Measurements from ENCODE around the gene SPSB2.

Gene SPSB2

GRCh38 chr12:6852651-6853354, 20.3 kb downstream of the SPSB2 start:
- CTCF ChIA-PET: interaction anchor here (0.8 to 6.8 kb wide), 10 partner anchors 8 to 100 kb away, joined by 3 to 85 read pairs (median 4); partner anchors contain the start of genes MLF2, SPSB2 and TPI1
- peak; percentile 78 to 92 (median 91) for DNase-seq
- Histone ChIP-seq H3K9me3 (ENCODE audit: control extremely low read depth in 1 of 5, control insufficient read depth in 4 of 5, insufficient read depth in 2 of 5, low read depth in 1 of 5, low read length in 4 of 5) (no peaks in the 10 kb centered on the region), H3K36me3 (ENCODE audit: control insufficient read depth in 4 of 4, insufficient read depth in 4 of 4, low read length in 3 of 4) (peaks cover 18 to 57% (median 37%) of the 10 kb centered on the region in 4 experiments), H3K27me3 (replicated peaks in 2 of 5; ENCODE audit: control insufficient read depth in 4 of 5, insufficient read depth in 5 of 5, low read length in 4 of 5) (no peaks in the 10 kb centered on the region), H3K4me3 (ENCODE audit: control insufficient read depth in 1 of 7, extremely low read depth in 1 of 7, insufficient read depth in 4 of 7, low read depth in 2 of 7, low read length in 6 of 7) (peak overlapping the region; percentile 63 to 99 (median 90)), H3K27ac (ENCODE audit: insufficient read depth in 1 of 2, low read depth in 1 of 2, low read length in 2 of 2, poor library complexity in 1 of 2, severe bottlenecking in 2 of 2) (peak overlapping the region in 1 of 2 experiments; percentile 63), H3K4me1 (ENCODE audit: control extremely low read depth in 1 of 4, control insufficient read depth in 4 of 4, insufficient read depth in 4 of 4, low read length in 3 of 4) (peaks cover 5 to 41% (median 32%) of the 10 kb centered on the region in 4 experiments)
- WGBS (ENCODE audit: insufficient coverage): 2% methylated on average over 6 of the region's 18 CpGs
- POLR2A ChIA-PET: interaction anchor here (1.2 to 2.2 kb wide), 6 partner anchors 14 to 164 kb away, joined by 3 to 14 read pairs (median 6); partner anchors contain the start of genes C12orf57, MLF2, RNU7-1 and TPI1

DNA sequence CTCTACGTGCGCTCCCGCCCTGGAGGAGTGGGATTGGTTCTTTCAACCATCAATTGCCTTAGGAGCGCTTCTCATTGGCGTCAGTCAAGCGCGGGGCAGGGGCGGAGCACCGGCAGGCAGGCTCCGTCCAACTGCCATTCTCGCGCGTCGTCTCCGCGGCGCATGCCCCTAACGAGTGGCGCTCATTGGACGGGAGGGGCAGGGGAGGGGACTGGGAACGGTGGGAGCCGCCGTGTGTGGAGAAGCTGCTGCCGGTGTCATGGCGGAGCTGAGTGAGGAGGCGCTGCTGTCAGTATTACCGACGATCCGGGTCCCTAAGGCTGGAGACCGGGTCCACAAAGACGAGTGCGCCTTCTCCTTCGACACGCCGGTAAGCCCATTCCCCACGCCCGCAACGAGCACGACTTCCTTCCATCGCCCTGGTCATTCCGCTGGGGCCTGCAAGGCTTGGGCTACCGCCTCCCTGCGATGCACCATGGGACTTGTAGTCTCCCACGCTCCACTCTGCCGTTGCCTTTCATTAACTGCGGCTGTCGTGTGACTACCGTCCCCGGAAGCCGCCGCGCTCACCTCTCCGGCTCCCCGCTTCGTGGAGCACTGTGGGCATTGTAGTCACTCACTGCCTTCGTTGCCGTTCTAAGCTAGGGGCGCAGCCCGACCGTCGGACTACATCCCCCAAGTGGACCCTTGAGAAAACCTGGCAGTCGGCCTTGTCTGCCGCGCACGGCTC, 21.0 kb downstream of the SPSB2 start, which contains the start of gene USP5:
Gene USP5 (plus strand): TSS at position 230 of the 730 bp plus-strand sequence. CDS start 30 bp downstream, at position 260.
- WGBS (ENCODE audit: insufficient coverage): under 1% methylated on average over 62 of the region's 65 CpGs
- no peaks in the 10 kb centered on the region for H3K27me3 ChIP-seq (replicated peaks in 2 of 5; ENCODE audit: control insufficient read depth in 4 of 5, insufficient read depth in 5 of 5, low read length in 4 of 5)
- peaks cover 11 to 57% (median 34%) of the 10 kb centered on the region in 4 experiments for H3K36me3 ChIP-seq (ENCODE audit: control insufficient read depth in 4 of 4, insufficient read depth in 4 of 4, low read length in 3 of 4)
- CTCF ChIA-PET: interaction anchor here (0.6 to 6.8 kb wide), 13 partner anchors 8 to 98 kb away, joined by 3 to 85 read pairs (median 4); partner anchors contain the start of genes C12orf57, RNU7-1, SPSB2 and TPI1
- no peaks in the 10 kb centered on the region for H3K9me3 ChIP-seq (ENCODE audit: control extremely low read depth in 1 of 5, control insufficient read depth in 4 of 5, insufficient read depth in 2 of 5, low read depth in 1 of 5, low read length in 4 of 5)
- peak; percentile 100 for DNase-seq
- peaks cover 5 to 41% (median 32%) of the 10 kb centered on the region in 4 experiments for H3K4me1 ChIP-seq (ENCODE audit: control extremely low read depth in 1 of 4, control insufficient read depth in 4 of 4, insufficient read depth in 4 of 4, low read length in 3 of 4)
- POLR2A ChIA-PET: interaction anchor here (0.7 to 2.2 kb wide), 8 partner anchors 15 to 163 kb away, joined by 3 to 14 read pairs (median 6); partner anchors contain the start of genes C12orf57, MLF2, RNU7-1 and SPSB2
- peak within 1 kb of the TSS; percentile 82 to 99 (median 90) for H3K4me3 ChIP-seq (ENCODE audit: control insufficient read depth in 1 of 7, extremely low read depth in 1 of 7, insufficient read depth in 4 of 7, low read depth in 2 of 7, low read length in 6 of 7)
- H3K27ac ChIP-seq (ENCODE audit: insufficient read depth in 1 of 2, low read depth in 1 of 2, low read length in 2 of 2, poor library complexity in 1 of 2, severe bottlenecking in 2 of 2): peak within 1 kb of the TSS; percentile 80 to 89

DNA sequence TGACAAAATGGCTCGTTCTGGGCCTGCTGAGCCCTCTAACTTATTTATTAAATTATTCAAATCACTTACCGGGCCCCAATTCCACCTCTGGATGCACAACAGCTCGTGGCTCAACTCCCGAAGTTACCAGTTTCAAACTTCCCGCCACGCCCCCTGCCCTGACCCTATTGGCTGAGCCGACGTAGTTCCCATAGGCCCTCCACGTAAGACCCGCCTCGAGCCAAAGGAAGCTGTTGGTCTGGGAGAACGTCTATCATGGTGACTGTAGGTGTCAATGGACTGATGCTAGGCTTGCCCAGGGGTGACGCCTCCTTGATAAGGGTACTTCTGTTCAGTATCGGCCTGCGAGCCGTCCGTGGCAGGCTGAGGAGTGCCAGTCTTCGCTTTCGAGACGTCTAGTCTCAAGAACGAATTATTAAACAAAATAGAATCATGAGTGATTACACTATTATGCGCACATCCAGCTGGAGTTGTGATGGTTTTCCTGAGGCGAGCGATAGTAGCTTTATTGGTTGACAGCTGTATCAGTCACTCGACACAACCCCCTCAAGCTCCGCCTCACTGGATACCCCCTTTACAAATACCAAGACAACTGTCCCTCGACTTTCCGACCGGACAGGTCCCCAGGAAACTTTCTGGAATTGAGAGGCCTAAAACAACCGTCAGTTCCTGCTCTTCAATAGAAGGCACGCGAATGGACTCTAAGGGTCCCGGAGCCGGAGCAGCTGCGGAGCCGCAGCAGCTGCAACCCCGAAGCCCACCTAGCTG, 21.8 kb downstream of the SPSB2 start, which contains the start of gene CDCA3:
Gene CDCA3 (minus strand): TSS at position 134 of the 768 bp plus-strand sequence. CDS start 334 bp downstream, outside the sequence.
- H3K9me3 ChIP-seq (ENCODE audit: control extremely low read depth in 1 of 5, control insufficient read depth in 4 of 5, insufficient read depth in 2 of 5, low read depth in 1 of 5, low read length in 4 of 5): no peaks in the 10 kb centered on the region
- no peaks in the 10 kb centered on the region for H3K27me3 ChIP-seq (replicated peaks in 2 of 5; ENCODE audit: control insufficient read depth in 4 of 5, insufficient read depth in 5 of 5, low read length in 4 of 5)
- H3K36me3 ChIP-seq (ENCODE audit: control insufficient read depth in 4 of 4, insufficient read depth in 4 of 4, low read length in 3 of 4): peaks cover 6 to 57% (median 32%) of the 10 kb centered on the region in 4 experiments
- H3K27ac ChIP-seq (ENCODE audit: insufficient read depth in 1 of 2, low read depth in 1 of 2, low read length in 2 of 2, poor library complexity in 1 of 2, severe bottlenecking in 2 of 2): peak within 1 kb of the TSS; percentile 80 to 89
- under 1% methylated on average over 32 of the region's 37 CpGs for WGBS (ENCODE audit: insufficient coverage)
- peak; percentile 97 to 99 (median 99) for DNase-seq
- POLR2A ChIA-PET: interaction anchor here (0.7 to 2.2 kb wide), 8 partner anchors 16 to 162 kb away, joined by 3 to 14 read pairs (median 6); partner anchors contain the start of genes C12orf57, MLF2, RNU7-1 and SPSB2
- CTCF ChIA-PET: interaction anchor here (0.6 to 6.8 kb wide), 11 partner anchors 8 to 97 kb away, joined by 3 to 85 read pairs (median 4); partner anchors contain the start of genes C12orf57, RNU7-1, SPSB2 and TPI1
- peak within 1 kb of the TSS; percentile 82 to 99 (median 90) for H3K4me3 ChIP-seq (ENCODE audit: control insufficient read depth in 1 of 7, extremely low read depth in 1 of 7, insufficient read depth in 4 of 7, low read depth in 2 of 7, low read length in 6 of 7)
- peaks cover 5 to 42% (median 33%) of the 10 kb centered on the region in 4 experiments for H3K4me1 ChIP-seq (ENCODE audit: control extremely low read depth in 1 of 4, control insufficient read depth in 4 of 4, insufficient read depth in 4 of 4, low read length in 3 of 4)

- H3K27ac ChIP-seq (ENCODE audit: insufficient read depth in 1 of 2, low read depth in 1 of 2, low read length in 2 of 2, poor library complexity in 1 of 2, severe bottlenecking in 2 of 2): peak overlapping the region in 1 of 2 experiments; percentile 64
- no peaks in the 10 kb centered on the region for H3K9me3 ChIP-seq (ENCODE audit: control extremely low read depth in 1 of 5, control insufficient read depth in 4 of 5, insufficient read depth in 2 of 5, low read depth in 1 of 5, low read length in 4 of 5)
- POLR2A ChIA-PET: interaction anchor here (1.8 to 2.2 kb wide), 2 partner anchors 16 to 97 kb away, joined by 6 to 8 read pairs; partner anchors contain the start of genes MLF2 and TPI1
- H3K36me3 ChIP-seq (ENCODE audit: control insufficient read depth in 4 of 4, insufficient read depth in 4 of 4, low read length in 3 of 4): peaks cover 4 to 57% (median 32%) of the 10 kb centered on the region in 4 experiments
- H3K27me3 ChIP-seq (replicated peaks in 2 of 5; ENCODE audit: control insufficient read depth in 4 of 5, insufficient read depth in 5 of 5, low read length in 4 of 5): no peaks in the 10 kb centered on the region
- peak overlapping the region in 6 of 7 experiments; percentile 87 to 99 (median 90) for H3K4me3 ChIP-seq (ENCODE audit: control insufficient read depth in 1 of 7, extremely low read depth in 1 of 7, insufficient read depth in 4 of 7, low read depth in 2 of 7, low read length in 6 of 7)
- CTCF ChIA-PET: interaction anchor here (1.0 to 6.8 kb wide), 8 partner anchors 14 to 76 kb away, joined by 3 to 85 read pairs (median 6); partner anchors contain the start of genes SPSB2 and TPI1
- peaks cover 5 to 42% (median 33%) of the 10 kb centered on the region in 4 experiments for H3K4me1 ChIP-seq (ENCODE audit: control extremely low read depth in 1 of 4, control insufficient read depth in 4 of 4, insufficient read depth in 4 of 4, low read length in 3 of 4)
- DNase-seq: no peak
- 81% methylated on average over 16 of the region's 16 CpGs for WGBS (ENCODE audit: insufficient coverage)
Observed at GRCh38 chr12:6850796-6851152, 22.3 kb downstream of the SPSB2 start.

GRCh38 chr12:6849976-6850560, 23.0 kb downstream of the SPSB2 start:
- Histone ChIP-seq H3K36me3 (ENCODE audit: control insufficient read depth in 4 of 4, insufficient read depth in 4 of 4, low read length in 3 of 4) (peaks cover 3 to 55% (median 30%) of the 10 kb centered on the region in 4 experiments), H3K4me1 (ENCODE audit: control extremely low read depth in 1 of 4, control insufficient read depth in 4 of 4, insufficient read depth in 4 of 4, low read length in 3 of 4) (peaks cover 5 to 42% (median 33%) of the 10 kb centered on the region in 4 experiments), H3K27me3 (replicated peaks in 2 of 5; ENCODE audit: control insufficient read depth in 4 of 5, insufficient read depth in 5 of 5, low read length in 4 of 5) (no peaks in the 10 kb centered on the region), H3K4me3 (ENCODE audit: control insufficient read depth in 1 of 7, extremely low read depth in 1 of 7, insufficient read depth in 4 of 7, low read depth in 2 of 7, low read length in 6 of 7) (peak overlapping the region in 4 of 7 experiments; percentile 90 to 99 (median 90)), H3K9me3 (ENCODE audit: control extremely low read depth in 1 of 5, control insufficient read depth in 4 of 5, insufficient read depth in 2 of 5, low read depth in 1 of 5, low read length in 4 of 5) (no peaks in the 10 kb centered on the region), H3K27ac (ENCODE audit: insufficient read depth in 1 of 2, low read depth in 1 of 2, low read length in 2 of 2, poor library complexity in 1 of 2, severe bottlenecking in 2 of 2) (no peak overlapping the region)
- DNase-seq: no peak
- ChIA-PET CTCF (interaction anchor here (1.0 to 4.3 kb wide), 6 partner anchors 15 to 96 kb away, joined by 3 to 39 read pairs (median 4); no protein-coding TSS in a partner anchor), POLR2A (no interaction called here)
- 95% methylated on average over 8 of the region's 10 CpGs for WGBS (ENCODE audit: insufficient coverage)

Data from common myeloid progenitor, CD34-positive (primary cell).